Loucy (cell line): ENCODE measurements around the gene TPGS1.

Experiments used
- CTCF ChIP-seq: fragments of 200-600 bp; sonication (generic); conservative IDR thresholded peaks from 2 replicates; pipeline ENCODE4 v1.5.1; 2014; ENCODE audit warnings: mild to moderate bottlenecking, antibody characterized with exemption, low read length
- EZH2phosphoT487 ChIP-seq: fragments of 200-600 bp; IDR thresholded peaks from 2 replicates; pipeline ENCODE4 v1.6.1; 2018; ENCODE audit warnings: antibody characterized with exemption, mild to moderate bottlenecking, moderate library complexity, borderline replicate concordance

GRCh38 chr19:525029-525428 is 17.7 kb downstream of the TPGS1 start:
- TF ChIP-seq CTCF, result no peak
- no peak for TF ChIP-seq EZH2phosphoT487
